GM12801 (cell line): Measurements from ENCODE around the gene GLYATL1B.

Experiments used
- CTCF ChIP-seq: IDR thresholded peaks from one replicate; pipeline ENCODE4 v1.5.1; 2011; ENCODE audit warnings: control low read depth; ENCODE audit not compliant: insufficient read length; ENCODE audit errors: extremely low read depth

Gene GLYATL1B

GRCh38 chr11:59078435-59078834 is 7.7 kb upstream of the GLYATL1B start:
- no peak for TF ChIP-seq CTCF

GRCh38 chr11:59079086-59079485 is 7.0 kb upstream of the GLYATL1B start:
- no peak for TF ChIP-seq CTCF

- no peak for TF ChIP-seq CTCF
These were observed 2.1 kb downstream of the GLYATL1B start for GRCh38 chr11:59088162-59088561.

- TF ChIP-seq CTCF = no peak
These were observed 11.1 kb downstream of the GLYATL1B start for GRCh38 chr11:59097113-59097708.

- no peak for TF ChIP-seq CTCF
These were observed 16.2 kb downstream of the GLYATL1B start for GRCh38 chr11:59102259-59102765.

GRCh38 chr11:59106363-59107336 is 20.5 kb downstream of the GLYATL1B start, which contains the start of gene FAM111B:
Gene FAM111B, plus strand, starts transcription at chr11:59107237. Its CDS starts 2,389 bp downstream, at chr11:59109626.
- no peak for TF ChIP-seq CTCF

- no peak for TF ChIP-seq CTCF
These were observed 26.4 kb downstream of the GLYATL1B start for GRCh38 chr11:59112494-59112893.
